Osteoblast (primary cell): ENCODE measurements around the gene VSIG10L2. TPM values are rescaled to one million over a fixed set of nuclear protein-coding genes. Genes with fewer than 3 reads are reported as not detected.

Experiments
- DNase-seq: peaks from one replicate; pipeline ENCODE4 v3.0.0; 2011; ENCODE audit warnings: low spot score, mixed read lengths; ENCODE audit not compliant: insufficient read length; ENCODE audit errors: missing footprints
- H2AFZ ChIP-seq: 2 replicates; pipeline ENCODE4 v1.6.0; 2011; ENCODE audit warnings: mild to moderate bottlenecking, low read length
- H3K27ac ChIP-seq: 2 replicates; pipeline ENCODE4 v1.5.1; 2011; ENCODE audit warnings: mild to moderate bottlenecking, low read depth, low read length, moderate library complexity
- H3K27me3 ChIP-seq: 2 replicates; pipeline ENCODE4 v1.6.0; 2012; ENCODE audit warnings: mild to moderate bottlenecking, control low read depth, inconsistent platforms, low read length, moderate library complexity; ENCODE audit not compliant: insufficient read depth
- H3K36me3 ChIP-seq: 2 replicates; pipeline ENCODE4 v1.5.1; 2011; ENCODE audit warnings: mild to moderate bottlenecking, low read length, control low read depth, moderate library complexity; ENCODE audit not compliant: insufficient read depth
- H3K4me1 ChIP-seq: 2 replicates; pipeline ENCODE4 v1.5.1; 2011; ENCODE audit warnings: mild to moderate bottlenecking, low read length, control low read depth, moderate library complexity; ENCODE audit not compliant: insufficient read depth
- H3K4me2 ChIP-seq: 2 replicates; pipeline ENCODE4 v1.6.0; 2011; ENCODE audit warnings: mild to moderate bottlenecking, low read length; ENCODE audit not compliant: insufficient read depth
- H3K4me3 ChIP-seq: fragments of 200-600 bp; sonication (generic); 3 replicates; pipeline ENCODE4 v1.5.1; 2012; ENCODE audit warnings: mild to moderate bottlenecking, low read length, inconsistent platforms; ENCODE audit not compliant: insufficient read depth
- H3K79me2 ChIP-seq: 2 replicates; pipeline ENCODE4 v1.6.0; 2012; ENCODE audit warnings: mild to moderate bottlenecking, low read length, control low read depth, inconsistent platforms; ENCODE audit not compliant: insufficient read depth
- H3K9me3 ChIP-seq: 2 replicates; pipeline ENCODE4 v1.5.1; 2011; ENCODE audit warnings: low read depth, low read length, control low read depth
- H4K20me1 ChIP-seq: 2 replicates; pipeline ENCODE4 v1.6.0; 2012; ENCODE audit warnings: mild to moderate bottlenecking, low read length, control low read depth; ENCODE audit not compliant: insufficient read depth
- CTCF ChIP-seq: IDR thresholded peaks from 2 replicates; pipeline ENCODE4 v1.5.1; 2011; ENCODE audit warnings: mild to moderate bottlenecking, low read depth, low read length, moderate library complexity; ENCODE audit errors: extremely low read depth
- total RNA-seq: library from RNA; depleted of rRNA; stranded (reverse); fragments of >200 nt; gene quantifications from 2 replicates; pipeline ENCODE4 v1.2.3, GENCODE V29; 2012

VSIG10L2 gene
- total RNA-seq, 1 donor, result not detected

GRCh38 chr11:125967515-125967914, 21.7 kb downstream of the VSIG10L2 start:
- no peak for DNase-seq
- TF ChIP-seq CTCF, result no peak

GRCh38 chr11:125968354-125968753, 22.5 kb downstream of the VSIG10L2 start:
- H3K36me3 ChIP-seq, result no peaks in the 10 kb centered on the region
- no peaks in the 10 kb centered on the region for H3K9me3 ChIP-seq
- no peaks in the 10 kb centered on the region for H3K4me1 ChIP-seq
- H2AFZ ChIP-seq, result no peak overlapping the region
- H3K27ac ChIP-seq, result no peak overlapping the region
- H3K79me2 ChIP-seq, result no peaks in the 10 kb centered on the region
- H3K27me3 ChIP-seq, result no peaks in the 10 kb centered on the region
- H3K4me2 ChIP-seq, result no peak overlapping the region
- no peak for TF ChIP-seq CTCF
- no peaks in the 10 kb centered on the region for H4K20me1 ChIP-seq
- no peak overlapping the region for H3K4me3 ChIP-seq
- DNase-seq, result no peak

More at GRCh38 chr11:125967515-125967914, 21.7 kb downstream of the VSIG10L2 start:
- no peaks in the 10 kb centered on the region for H3K4me1 ChIP-seq
- no peak overlapping the region for H3K4me3 ChIP-seq
- H3K79me2 ChIP-seq, result no peaks in the 10 kb centered on the region
- H3K27me3 ChIP-seq, result no peaks in the 10 kb centered on the region
- H3K27ac ChIP-seq, result no peak overlapping the region
- H3K36me3 ChIP-seq, result no peaks in the 10 kb centered on the region
- no peak overlapping the region for H3K4me2 ChIP-seq
- no peaks in the 10 kb centered on the region for H4K20me1 ChIP-seq
- H2AFZ ChIP-seq, result no peak overlapping the region
- no peaks in the 10 kb centered on the region for H3K9me3 ChIP-seq

GRCh38 chr11:125971618-125972017, 25.8 kb downstream of the VSIG10L2 start:
- H3K27me3 ChIP-seq, result no peaks in the 10 kb centered on the region
- H3K4me2 ChIP-seq, result no peak overlapping the region
- no peaks in the 10 kb centered on the region for H3K9me3 ChIP-seq
- no peak overlapping the region for H2AFZ ChIP-seq
- H4K20me1 ChIP-seq, result no peaks in the 10 kb centered on the region
- no peaks in the 10 kb centered on the region for H3K4me1 ChIP-seq
- no peaks in the 10 kb centered on the region for H3K79me2 ChIP-seq
- H3K27ac ChIP-seq, result no peak overlapping the region
- H3K36me3 ChIP-seq, result no peaks in the 10 kb centered on the region
- no peak for TF ChIP-seq CTCF
- H3K4me3 ChIP-seq, result no peak overlapping the region
- no peak for DNase-seq

GRCh38 chr11:125974284-125974683, 28.4 kb downstream of the VSIG10L2 start:
- Histone ChIP-seq H3K36me3 (no peaks in the 10 kb centered on the region), H2AFZ (no peak overlapping the region), H3K79me2 (no peaks in the 10 kb centered on the region), H4K20me1 (no peaks in the 10 kb centered on the region), H3K4me3 (no peak overlapping the region), H3K9me3 (no peaks in the 10 kb centered on the region), H3K4me1 (no peaks in the 10 kb centered on the region), H3K27me3 (no peaks in the 10 kb centered on the region), H3K27ac (no peak overlapping the region), H3K4me2 (no peak overlapping the region)
- no peak for TF ChIP-seq CTCF
- DNase-seq, result no peak
